ENCODE results near the gene TRIM65. TPM values are rescaled to one million over a fixed set of nuclear protein-coding genes. Genes with fewer than 3 reads are reported as not detected.

The TRIM65 gene
- total and polyA plus RNA-seq, 2 of the 13 experiments (the other 11 are each of a cell fraction or from before 2014, with no cell fraction given): 10.3 to 22.4 TPM

- TF ChIP-seq ZNF10 (CRISPR knock-in tag; IDR thresholded peaks at IDR 0.05; ENCODE audit: borderline replicate concordance, low read depth) (no peak), LCORL (IDR thresholded peaks at IDR 0.05) (no peak), LCORL (CRISPR knock-in tag; IDR thresholded peaks at IDR 0.05) (no peak), GATA4 (IDR thresholded peaks at IDR 0.05; ENCODE audit: borderline replicate concordance, low read depth) (no peak), CBFB (CRISPR knock-in tag; IDR thresholded peaks at IDR 0.05) (peak; percentile 63; the same call in 1 of the 2 replicates), AKNA (CRISPR knock-in tag; IDR thresholded peaks at IDR 0.05; ENCODE audit: borderline replicate concordance) (no peak), KMT2B (CRISPR knock-in tag; IDR thresholded peaks at IDR 0.05) (no peak; the same call in 1 of the 2 replicates), REPIN1 (CRISPR knock-in tag; IDR thresholded peaks at IDR 0.05; ENCODE audit: borderline replicate concordance, low read depth) (0 out of 2 replicates have a peak, but pooled peaks have one; percentile 58)
- TF ChIP-seq, protein P1, sequence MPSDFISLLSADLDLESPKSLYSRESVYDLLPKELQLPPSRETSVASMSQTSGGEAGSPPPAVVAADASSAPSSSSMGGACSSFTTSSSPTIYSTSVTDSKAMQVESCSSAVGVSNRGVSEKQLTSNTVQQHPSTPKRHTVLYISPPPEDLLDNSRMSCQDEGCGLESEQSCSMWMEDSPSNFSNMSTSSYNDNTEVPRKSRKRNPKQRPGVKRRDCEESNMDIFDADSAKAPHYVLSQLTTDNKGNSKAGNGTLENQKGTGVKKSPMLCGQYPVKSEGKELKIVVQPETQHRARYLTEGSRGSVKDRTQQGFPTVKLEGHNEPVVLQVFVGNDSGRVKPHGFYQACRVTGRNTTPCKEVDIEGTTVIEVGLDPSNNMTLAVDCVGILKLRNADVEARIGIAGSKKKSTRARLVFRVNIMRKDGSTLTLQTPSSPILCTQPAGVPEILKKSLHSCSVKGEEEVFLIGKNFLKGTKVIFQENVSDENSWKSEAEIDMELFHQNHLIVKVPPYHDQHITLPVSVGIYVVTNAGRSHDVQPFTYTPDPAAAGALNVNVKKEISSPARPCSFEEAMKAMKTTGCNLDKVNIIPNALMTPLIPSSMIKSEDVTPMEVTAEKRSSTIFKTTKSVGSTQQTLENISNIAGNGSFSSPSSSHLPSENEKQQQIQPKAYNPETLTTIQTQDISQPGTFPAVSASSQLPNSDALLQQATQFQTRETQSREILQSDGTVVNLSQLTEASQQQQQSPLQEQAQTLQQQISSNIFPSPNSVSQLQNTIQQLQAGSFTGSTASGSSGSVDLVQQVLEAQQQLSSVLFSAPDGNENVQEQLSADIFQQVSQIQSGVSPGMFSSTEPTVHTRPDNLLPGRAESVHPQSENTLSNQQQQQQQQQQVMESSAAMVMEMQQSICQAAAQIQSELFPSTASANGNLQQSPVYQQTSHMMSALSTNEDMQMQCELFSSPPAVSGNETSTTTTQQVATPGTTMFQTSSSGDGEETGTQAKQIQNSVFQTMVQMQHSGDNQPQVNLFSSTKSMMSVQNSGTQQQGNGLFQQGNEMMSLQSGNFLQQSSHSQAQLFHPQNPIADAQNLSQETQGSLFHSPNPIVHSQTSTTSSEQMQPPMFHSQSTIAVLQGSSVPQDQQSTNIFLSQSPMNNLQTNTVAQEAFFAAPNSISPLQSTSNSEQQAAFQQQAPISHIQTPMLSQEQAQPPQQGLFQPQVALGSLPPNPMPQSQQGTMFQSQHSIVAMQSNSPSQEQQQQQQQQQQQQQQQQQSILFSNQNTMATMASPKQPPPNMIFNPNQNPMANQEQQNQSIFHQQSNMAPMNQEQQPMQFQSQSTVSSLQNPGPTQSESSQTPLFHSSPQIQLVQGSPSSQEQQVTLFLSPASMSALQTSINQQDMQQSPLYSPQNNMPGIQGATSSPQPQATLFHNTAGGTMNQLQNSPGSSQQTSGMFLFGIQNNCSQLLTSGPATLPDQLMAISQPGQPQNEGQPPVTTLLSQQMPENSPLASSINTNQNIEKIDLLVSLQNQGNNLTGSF (CRISPR knock-in tag; IDR thresholded peaks at IDR 0.05): peak; percentile 45; the same call in 1 of the 2 replicates
These were observed at the start of gene TRIM65 (continued) for GRCh38 chr17:75896415-75897159.

Measured in HepG2 (cell line).